GM15510 (cell line): ENCODE measurements around the gene GNB2.

Source experiments
- POLR2A ChIP-seq: IDR thresholded peaks from 3 replicates; pipeline ENCODE4 v1.6.1; 2011; ENCODE audit warnings: borderline replicate concordance; ENCODE audit not compliant: insufficient read length; ENCODE audit errors: extremely low read depth

Gene GNB2

GRCh38 chr7:100726996-100727761, 53.6 kb downstream of the GNB2 start:
- no peak for TF ChIP-seq POLR2A

GRCh38 chr7:100728196-100728595, 54.7 kb downstream of the GNB2 start:
- no peak for TF ChIP-seq POLR2A
